ENCODE results near the gene PSMC6. TPM values are rescaled to one million over a fixed set of nuclear protein-coding genes. Genes with fewer than 3 reads are reported as not detected.
"Not testable (repeated sequence)": the region's sequence is repeated elsewhere in the genome, so short reads cannot be mapped to it uniquely, and the experiment has no call there.

The PSMC6 gene
- total RNA-seq, 1 donor = 111 TPM

GRCh38 chr14:52706286-52706685, 714 bp upstream of the PSMC6 start:
- H3K4me3 ChIP-seq (ENCODE audit: low read depth, low read length) = peak overlapping the region; percentile 87
- no peak for TF ChIP-seq CTCF (IDR thresholded peaks at IDR 0.05; ENCODE audit: insufficient read depth, low read length)
- no peak for DNase-seq (ENCODE audit: low read depth)

DNA sequence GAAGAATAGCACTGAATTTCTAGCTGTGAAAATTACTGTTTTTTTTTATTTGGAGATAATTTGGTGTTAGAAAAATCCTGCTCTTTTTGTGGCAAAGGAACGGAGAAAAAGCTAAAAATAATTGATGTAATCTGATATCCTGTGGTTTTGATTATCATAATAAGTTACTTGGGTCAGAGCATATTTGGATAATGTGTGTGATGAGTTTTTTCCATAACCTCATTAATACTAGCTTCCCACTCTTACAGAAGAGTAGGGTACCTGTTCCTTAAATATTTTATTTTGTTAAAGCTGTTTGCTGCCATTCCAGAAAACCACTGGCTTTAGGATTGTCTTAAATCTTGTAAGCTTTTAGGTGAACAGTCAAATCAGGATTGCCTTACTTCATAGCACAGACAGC, 4.7 kb downstream of the PSMC6 start:
- no peak for TF ChIP-seq CTCF (IDR thresholded peaks at IDR 0.05; ENCODE audit: insufficient read depth, low read length)
- H3K4me3 ChIP-seq (ENCODE audit: low read depth, low read length) = no peak overlapping the region
- DNase-seq (ENCODE audit: low read depth) = peak; percentile 27

DNA sequence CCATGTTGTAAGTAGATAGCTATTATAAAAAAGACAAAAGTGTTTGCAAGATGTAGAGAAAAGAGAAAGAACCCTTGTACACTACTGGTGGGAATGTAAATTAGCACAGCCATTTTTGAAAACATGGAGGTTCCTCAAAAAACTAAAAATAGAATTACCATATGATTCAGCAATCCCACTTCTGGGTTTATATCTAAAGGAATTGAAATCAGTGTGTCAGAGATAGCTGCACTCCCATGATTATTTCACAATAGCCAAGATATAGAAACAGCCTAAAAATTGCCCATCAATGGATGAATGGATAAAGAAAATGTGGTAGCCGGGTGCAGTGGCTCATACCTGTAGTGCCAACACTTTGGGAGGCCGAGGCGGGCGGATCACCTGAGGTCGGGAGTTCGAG, 9.2 kb downstream of the PSMC6 start:
- no peak for TF ChIP-seq CTCF (IDR thresholded peaks at IDR 0.05; ENCODE audit: insufficient read depth, low read length)
- no peak overlapping the region for H3K4me3 ChIP-seq (ENCODE audit: low read depth, low read length)
- DNase-seq (ENCODE audit: low read depth) = no peak

DNA sequence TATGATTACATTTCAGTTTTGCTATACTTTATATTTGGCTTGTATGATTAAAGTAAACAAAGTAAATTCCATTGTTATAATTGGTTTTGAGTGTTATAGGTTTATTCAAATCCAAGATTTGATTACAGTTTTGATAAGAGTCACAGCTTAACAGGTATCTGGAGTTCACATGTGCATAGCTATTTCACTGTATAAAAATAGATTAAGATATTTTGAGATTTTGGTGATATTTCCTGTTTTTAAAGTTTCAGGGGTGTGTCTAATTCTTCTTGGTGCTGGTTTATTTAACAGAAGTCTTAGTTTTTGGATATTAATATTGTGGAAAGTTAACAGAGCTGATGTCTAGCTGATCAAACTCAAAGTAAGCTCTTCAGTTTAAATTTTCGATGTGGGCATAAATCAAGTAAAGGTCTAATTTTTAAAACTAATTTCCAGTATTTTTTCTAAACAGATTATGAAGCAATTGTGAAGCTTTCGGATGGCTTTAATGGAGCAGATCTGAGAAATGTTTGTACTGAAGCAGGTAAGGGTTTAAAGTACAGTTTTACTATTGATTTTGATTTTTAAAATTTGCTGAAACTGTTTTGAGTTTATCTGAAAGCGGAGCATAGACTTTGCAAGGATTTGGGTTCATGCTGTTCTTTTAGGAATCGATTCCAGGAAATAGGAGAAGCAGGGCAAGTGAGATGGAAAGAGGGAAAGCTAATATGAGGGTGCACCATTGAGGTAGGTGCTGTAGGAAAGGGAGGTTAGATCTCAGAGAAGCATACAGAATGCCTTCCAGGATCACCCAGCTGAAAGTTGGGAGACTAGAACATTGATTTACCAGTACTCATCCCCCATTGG, 16.7 kb downstream of the PSMC6 start:
- DNase-seq (ENCODE audit: low read depth) = no peak
- no peak overlapping the region for H3K4me3 ChIP-seq (ENCODE audit: low read depth, low read length)
- TF ChIP-seq CTCF (IDR thresholded peaks at IDR 0.05; ENCODE audit: insufficient read depth, low read length) = no peak

DNA sequence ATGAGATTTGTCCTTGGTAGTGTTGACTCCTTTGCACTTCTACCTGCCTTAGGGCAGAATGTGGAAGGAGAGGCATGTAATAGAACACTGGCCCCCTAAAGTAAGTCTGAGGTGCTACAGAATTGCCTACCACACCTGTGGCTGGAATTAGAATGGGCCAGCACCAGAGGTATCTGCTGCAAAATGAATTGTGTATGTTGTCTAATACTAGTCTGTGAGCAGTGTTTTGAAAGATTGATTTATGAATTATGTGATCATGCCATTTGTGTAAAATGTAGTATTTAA, 17.3 kb downstream of the PSMC6 start:
- no peak for DNase-seq (ENCODE audit: low read depth)
- no peak for TF ChIP-seq CTCF (IDR thresholded peaks at IDR 0.05; ENCODE audit: insufficient read depth, low read length)

DNA sequence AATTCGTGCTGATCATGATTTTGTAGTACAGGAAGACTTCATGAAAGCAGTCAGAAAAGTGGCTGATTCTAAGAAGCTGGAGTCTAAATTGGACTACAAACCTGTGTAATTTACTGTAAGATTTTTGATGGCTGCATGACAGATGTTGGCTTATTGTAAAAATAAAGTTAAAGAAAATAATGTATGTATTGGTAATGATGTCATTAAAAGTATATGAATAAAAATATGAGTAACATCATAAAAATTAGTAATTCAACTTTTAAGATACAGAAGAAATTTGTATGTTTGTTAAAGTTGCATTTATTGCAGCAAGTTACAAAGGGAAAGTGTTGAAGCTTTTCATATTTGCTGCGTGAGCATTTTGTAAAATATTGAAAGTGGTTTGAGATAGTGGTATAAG, 20.5 kb downstream of the PSMC6 start:
- not testable (repeated sequence) for H3K4me3 ChIP-seq (ENCODE audit: low read depth, low read length); DNase-seq (ENCODE audit: low read depth)

More for the DNA sequence above, 17.3 kb downstream of the PSMC6 start:
- no peak overlapping the region for H3K4me3 ChIP-seq (ENCODE audit: low read depth, low read length)

GRCh38 chr14:52729035-52729434, 22.0 kb downstream of the PSMC6 start:
- not testable (repeated sequence) for H3K4me3 ChIP-seq (ENCODE audit: low read depth, low read length)

GRCh38 chr14:52729585-52729924, 22.6 kb downstream of the PSMC6 start:
- TF ChIP-seq CTCF (IDR thresholded peaks at IDR 0.05; ENCODE audit: insufficient read depth, low read length) = no peak
- DNase-seq (ENCODE audit: low read depth) = no peak
- peak overlapping the region; percentile 59 for H3K4me3 ChIP-seq (ENCODE audit: low read depth, low read length)

More at GRCh38 chr14:52729035-52729434, 22.0 kb downstream of the PSMC6 start:
- DNase-seq (ENCODE audit: low read depth) = not testable (repeated sequence)
